Hepatocyte (in vitro differentiated cells): ENCODE results near the gene VSNL1. TPM values are rescaled to one million over a fixed set of nuclear protein-coding genes. Genes with fewer than 3 reads are reported as not detected.

Experiments used
- DNase-seq: peaks from one replicate; pipeline ENCODE4 v3.0.0-alpha.2; 2016; ENCODE audit warnings: low spot score
- H2AFZ ChIP-seq: fragments of 200-600 bp; sonication (generic); 2 replicates; pipeline ENCODE4 v1.6.0; 2016; ENCODE audit warnings: antibody characterized with exemption, mild to moderate bottlenecking
- H3K27ac ChIP-seq: fragments of 200-600 bp; sonication (generic); 2 replicates; pipeline ENCODE4 v1.5.1; 2016; ENCODE audit warnings: mild to moderate bottlenecking
- H3K27me3 ChIP-seq: fragments of 200-600 bp; sonication (generic); 2 replicates; pipeline ENCODE4 v1.6.1; 2016
- H3K36me3 ChIP-seq: fragments of 200-600 bp; sonication (generic); replicated peaks from 2 replicates; pipeline ENCODE4 v1.5.1; 2016; ENCODE audit warnings: low read depth; ENCODE audit not compliant: insufficient read depth
- H3K4me1 ChIP-seq: fragments of 200-600 bp; sonication (generic); 2 replicates; pipeline ENCODE4 v1.5.1; 2016; ENCODE audit warnings: mild to moderate bottlenecking, moderate library complexity; ENCODE audit not compliant: insufficient read depth
- H3K4me2 ChIP-seq: fragments of 200-600 bp; sonication (generic); 2 replicates; pipeline ENCODE4 v1.6.0; 2016
- H3K4me3 ChIP-seq: fragments of 200-600 bp; sonication (generic); 2 replicates; pipeline ENCODE4 v1.5.1; 2016; ENCODE audit warnings: mild to moderate bottlenecking
- H3K79me2 ChIP-seq: fragments of 200-600 bp; sonication (generic); 2 replicates; pipeline ENCODE4 v1.6.0; 2017; ENCODE audit warnings: mild to moderate bottlenecking
- H3K9me2 ChIP-seq: fragments of 200-600 bp; sonication (generic); replicated peaks from 2 replicates; pipeline ENCODE4 v1.6.0; 2017; ENCODE audit warnings: mild to moderate bottlenecking; ENCODE audit not compliant: insufficient read depth
- H3K9me3 ChIP-seq: fragments of 200-600 bp; sonication (generic); 2 replicates; pipeline ENCODE4 v1.5.1; 2016; ENCODE audit warnings: low read depth, mild to moderate bottlenecking
- H4K20me1 ChIP-seq: fragments of 200-600 bp; sonication (generic); 2 replicates; pipeline ENCODE4 v1.6.0; 2016; ENCODE audit warnings: mild to moderate bottlenecking; ENCODE audit not compliant: insufficient read depth, poor library complexity, severe bottlenecking
- CTCF ChIP-seq: fragments of 200-600 bp; sonication (generic); IDR thresholded peaks from 2 replicates; pipeline ENCODE4 v1.5.1; 2016; ENCODE audit warnings: antibody characterized with exemption, mild to moderate bottlenecking; ENCODE audit not compliant: poor library complexity
- EZH2 ChIP-seq: fragments of 200-600 bp; sonication (generic); IDR thresholded peaks from 2 replicates; pipeline ENCODE4 v1.6.1; 2016; ENCODE audit warnings: antibody characterized with exemption, mild to moderate bottlenecking, borderline replicate concordance
- EZH2phosphoT487 ChIP-seq: fragments of 200-600 bp; sonication (generic); IDR thresholded peaks from one replicate; pipeline ENCODE4 v1.6.1; 2018; ENCODE audit warnings: antibody characterized with exemption, mild to moderate bottlenecking, low read depth, moderate library complexity; ENCODE audit not compliant: unreplicated experiment, severe bottlenecking
- WGBS: methylation state at CpG from one replicate; pipeline ENCODE4 v1.1.6; 2016; ENCODE audit warnings: low lambda C conversion rate; ENCODE audit errors: missing lambda C conversion rate; 5-methylcytosine and 5-hydroxymethylcytosine counted together
- polyA plus RNA-seq: library from polyadenylated mRNA; unstranded; fragments of >200 nt; fragmentation: Nextera tagmentation; extraction: Ambion mirVana; gene quantifications from 2 replicates; pipeline ENCODE4 v1.2.1, GENCODE V29; 2016
- total RNA-seq: library from RNA; depleted of rRNA; stranded (reverse); fragments of >200 nt; gene quantifications from 2 replicates; pipeline ENCODE4 v1.2.3, GENCODE V29; 2014

Gene VSNL1
- total and polyA plus RNA-seq, 2 experiments from 2014 or later, result 9.4 to 16.0 TPM

GRCh38 chr2:17628349-17629261, 88.1 kb downstream of the VSNL1 start:
- Histone ChIP-seq H2AFZ (no peak overlapping the region), H3K4me1 (no peaks in the 10 kb centered on the region), H3K27ac (no peak overlapping the region), H3K36me3 (no peaks in the 10 kb centered on the region), H4K20me1 (no peaks in the 10 kb centered on the region), H3K9me3 (no peaks in the 10 kb centered on the region), H3K4me2 (no peak overlapping the region), H3K79me2 (no peaks in the 10 kb centered on the region), H3K9me2 (no peaks in the 10 kb centered on the region), H3K27me3 (no peaks in the 10 kb centered on the region), H3K4me3 (no peak overlapping the region)
- TF ChIP-seq EZH2 (no peak), CTCF (no peak), EZH2phosphoT487 (no peak)
- no peak for DNase-seq
- WGBS, result 69% methylated on average over 2 of the region's 2 CpGs

DNA sequence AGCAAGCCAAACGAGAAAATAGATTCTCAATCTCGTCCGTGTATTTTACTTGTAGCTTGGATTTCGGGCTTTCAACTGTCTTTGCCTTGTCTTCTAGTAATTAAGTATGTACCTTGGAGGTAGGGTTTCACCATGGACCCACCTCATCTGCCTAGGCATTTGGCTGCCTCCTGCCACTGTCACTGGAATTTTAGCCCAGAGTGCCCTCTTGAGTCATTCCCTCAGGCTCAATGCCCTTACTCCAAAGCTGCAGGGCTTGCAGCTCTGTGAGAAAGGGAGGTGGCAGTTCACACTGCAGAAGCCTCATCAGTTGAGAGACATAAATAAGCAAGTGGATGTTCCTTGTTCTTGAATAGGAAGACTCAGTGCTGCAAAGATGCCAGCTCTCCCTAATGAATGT, 89.6 kb downstream of the VSNL1 start:
- no peaks in the 10 kb centered on the region for H3K79me2 ChIP-seq
- TF ChIP-seq CTCF (no peak), EZH2 (no peak), EZH2phosphoT487 (no peak)
- no peaks in the 10 kb centered on the region for H3K9me2 ChIP-seq
- H2AFZ ChIP-seq, result no peak overlapping the region
- H3K36me3 ChIP-seq, result no peaks in the 10 kb centered on the region
- no peaks in the 10 kb centered on the region for H3K9me3 ChIP-seq
- 90% methylated on average over 4 of the region's 4 CpGs for WGBS
- no peak overlapping the region for H3K4me3 ChIP-seq
- H4K20me1 ChIP-seq, result no peaks in the 10 kb centered on the region
- DNase-seq, result no peak
- no peaks in the 10 kb centered on the region for H3K4me1 ChIP-seq
- H3K27me3 ChIP-seq, result no peaks in the 10 kb centered on the region
- H3K27ac ChIP-seq, result no peak overlapping the region
- no peak overlapping the region for H3K4me2 ChIP-seq

GRCh38 chr2:17634997-17635396, 94.5 kb downstream of the VSNL1 start:
- no peaks in the 10 kb centered on the region for H3K27me3 ChIP-seq
- H3K79me2 ChIP-seq, result no peaks in the 10 kb centered on the region
- H3K27ac ChIP-seq, result no peak overlapping the region
- no peaks in the 10 kb centered on the region for H4K20me1 ChIP-seq
- no peaks in the 10 kb centered on the region for H3K4me1 ChIP-seq
- DNase-seq, result no peak
- no peak overlapping the region for H2AFZ ChIP-seq
- H3K4me2 ChIP-seq, result no peak overlapping the region
- no peak overlapping the region for H3K4me3 ChIP-seq
- 88% methylated on average over 4 of the region's 4 CpGs for WGBS
- TF ChIP-seq EZH2phosphoT487 (no peak), CTCF (no peak), EZH2 (no peak)
- H3K36me3 ChIP-seq, result no peaks in the 10 kb centered on the region
- no peaks in the 10 kb centered on the region for H3K9me3 ChIP-seq
- H3K9me2 ChIP-seq, result no peaks in the 10 kb centered on the region
